Spinal cord (tissue), 10 donors: Measurements from ENCODE around the gene STARD3NL. TPM values are rescaled to one million over a fixed set of nuclear protein-coding genes. Genes with fewer than 3 reads are reported as not detected.

Experiments used
- DNase-seq, 6 donors: peaks; one replicate each; pipeline versions ENCODE4 v3.0.0 to v3.0.0-alpha.2; 2013 to 2015; ENCODE audit warnings: low spot score in 6 of 6, low read depth in 4 of 6
- H3K27ac ChIP-seq: one replicate; pipeline ENCODE4 v1.5.1; 2013; ENCODE audit warnings: low read depth, low read length, control low read depth
- H3K27me3 ChIP-seq: one replicate; pipeline ENCODE4 v1.6.1; 2013; ENCODE audit warnings: low read length; ENCODE audit not compliant: control insufficient read depth, insufficient read depth
- H3K36me3 ChIP-seq: one replicate; pipeline ENCODE4 v1.6.1; 2013; ENCODE audit warnings: low read length; ENCODE audit not compliant: control insufficient read depth, insufficient read depth
- H3K4me1 ChIP-seq: one replicate; pipeline ENCODE4 v1.6.1; 2013; ENCODE audit warnings: low read length; ENCODE audit not compliant: control insufficient read depth, insufficient read depth
- H3K4me3 ChIP-seq: one replicate; pipeline ENCODE4 v1.5.1; 2013; ENCODE audit warnings: low read depth, low read length, control low read depth
- H3K9me3 ChIP-seq: one replicate; pipeline ENCODE4 v1.6.1; 2013; ENCODE audit warnings: low read length; ENCODE audit not compliant: control insufficient read depth, insufficient read depth
- WGBS: methylation state at CpG from one replicate; pipeline ENCODE4 v1.1.5; 2013; ENCODE audit warnings: missing lambda C conversion rate; ENCODE audit not compliant: insufficient coverage; 5-methylcytosine and 5-hydroxymethylcytosine counted together
- long read RNA-seq, 4 donors: transcript quantifications; one replicate each; lab custom pipeline, GENCODE V29; 2026
- polyA plus RNA-seq, 2 donors: library from polyadenylated mRNA; unstranded; fragments of 120-200 nt; gene quantifications; one replicate each; pipeline ENCODE4 v1.2.1, GENCODE V29; 2013; ENCODE audit not compliant: insufficient read length in 2 of 2
- total RNA-seq, 2 donors: library from RNA; depleted of rRNA in 1 of 2; stranded (reverse); fragments of 120-200 nt in 1 of 2; fragments of >200 nt in 1 of 2; gene quantifications; one replicate each; pipeline versions ENCODE4 v1.2.3 to v1.2.4, GENCODE V29; 2013 to 2014
- donor health status: healthy.

The STARD3NL gene
- total RNA-seq (10 to 100 TPM; 79.7 to 99.0 TPM), polyA plus RNA-seq (100 to 1,000 TPM in 1 of 2 donors, 10 to 100 TPM in 1; 96.7 to 111 TPM)
- long read RNA-seq, donor 1, transcript STARD3NL-201 (9 exons, 1,728 nt), result major isoform, 54 of 73 reads
- long read RNA-seq, donor 1, partial matches to known transcripts, result 12 of 73 reads
- long read RNA-seq, donor 1, other reads (novel, unspliced or antisense), result 0 of 73 reads
- long read RNA-seq, donor 2, transcript STARD3NL-201 (9 exons, 1,728 nt), result major isoform, 21 of 32 reads
- long read RNA-seq, donor 2, partial matches to known transcripts, result 6 of 32 reads
- long read RNA-seq, donor 2, other reads (novel, unspliced or antisense), result 0 of 32 reads
- long read RNA-seq, donor 3, transcript STARD3NL-201 (9 exons, 1,728 nt), result major isoform, 21 of 28 reads
- long read RNA-seq, donor 3, transcript STARD3NL-204 (8 exons, 1,341 nt), result minor isoform, 5 of 28 reads
- long read RNA-seq, donor 3, partial matches to known transcripts, result 0 of 28 reads
- long read RNA-seq, donor 3, other reads (novel, unspliced or antisense), result 0 of 28 reads
- long read RNA-seq, donor 4, transcript STARD3NL-201 (9 exons, 1,728 nt), result major isoform, 31 of 33 reads
- long read RNA-seq, donor 4, partial matches to known transcripts, result 0 of 33 reads
- long read RNA-seq, donor 4, other reads (novel, unspliced or antisense), result 0 of 33 reads

GRCh38 chr7:38178004-38178694 lies at the start of gene STARD3NL:
STARD3NL (plus strand) TSS chr7:38178245; CDS start chr7:38207505, 29,260 bp downstream.
- peaks cover 3% of the 10 kb centered on the region for H3K4me1 ChIP-seq

GRCh38 chr7:38129162-38129561 lies 48.9 kb upstream of the STARD3NL start:
- Histone ChIP-seq H3K9me3 (no peaks in the 10 kb centered on the region), H3K4me1 (no peaks in the 10 kb centered on the region), H3K27me3 (no peaks in the 10 kb centered on the region), H3K4me3 (no peak overlapping the region), H3K27ac (no peak overlapping the region), H3K36me3 (no peaks in the 10 kb centered on the region)
- WGBS, result 100% methylated on average over 1 of the region's 3 CpGs
- no peak for DNase-seq

More at GRCh38 chr7:38178004-38178694, at the start of gene STARD3NL:
- peak; percentile 100 for DNase-seq
- no peaks in the 10 kb centered on the region for H3K9me3 ChIP-seq
- peak within 1 kb of the TSS; percentile 94 for H3K4me3 ChIP-seq
- no peaks in the 10 kb centered on the region for H3K36me3 ChIP-seq
- H3K27me3 ChIP-seq, result no peaks in the 10 kb centered on the region
- peak within 1 kb of the TSS; percentile 97 for H3K27ac ChIP-seq
- 0% methylated on average over 50 of the region's 51 CpGs for WGBS

GRCh38 chr7:38129579-38129978 lies 48.5 kb upstream of the STARD3NL start:
- no peak overlapping the region for H3K4me3 ChIP-seq
- no peak for DNase-seq
- no peaks in the 10 kb centered on the region for H3K4me1 ChIP-seq
- WGBS, result 73% methylated on average over 2 of the region's 2 CpGs
- no peak overlapping the region for H3K27ac ChIP-seq
- H3K27me3 ChIP-seq, result no peaks in the 10 kb centered on the region
- no peaks in the 10 kb centered on the region for H3K36me3 ChIP-seq
- H3K9me3 ChIP-seq, result no peaks in the 10 kb centered on the region

- Histone ChIP-seq H3K4me3 (no peak overlapping the region), H3K36me3 (no peaks in the 10 kb centered on the region), H3K27me3 (no peaks in the 10 kb centered on the region), H3K4me1 (no peaks in the 10 kb centered on the region), H3K27ac (no peak overlapping the region), H3K9me3 (no peaks in the 10 kb centered on the region)
- WGBS, result no CpG with 5 or more reads among the region's 2 CpGs
- DNase-seq, result peak in 1 of 6 donors; percentile 61
These were observed 39.9 kb upstream of the STARD3NL start for GRCh38 chr7:38138171-38138570.

- 90% methylated on average over 1 of the region's 2 CpGs for WGBS
- H3K4me1 ChIP-seq, result no peaks in the 10 kb centered on the region
- DNase-seq, result no peak
- H3K27me3 ChIP-seq, result no peaks in the 10 kb centered on the region
- no peaks in the 10 kb centered on the region for H3K9me3 ChIP-seq
- H3K4me3 ChIP-seq, result no peak overlapping the region
- no peak overlapping the region for H3K27ac ChIP-seq
- no peaks in the 10 kb centered on the region for H3K36me3 ChIP-seq
These were observed 36.9 kb upstream of the STARD3NL start for GRCh38 chr7:38141187-38141586.

- H3K36me3 ChIP-seq, result no peaks in the 10 kb centered on the region
- H3K9me3 ChIP-seq, result no peaks in the 10 kb centered on the region
- H3K4me1 ChIP-seq, result no peaks in the 10 kb centered on the region
- WGBS, result no CpG with 5 or more reads among the region's 3 CpGs
- no peak overlapping the region for H3K4me3 ChIP-seq
- DNase-seq, result no peak
- no peaks in the 10 kb centered on the region for H3K27me3 ChIP-seq
- no peak overlapping the region for H3K27ac ChIP-seq
These were observed 35.3 kb upstream of the STARD3NL start for GRCh38 chr7:38142736-38143135.

- no peak for DNase-seq
- H3K36me3 ChIP-seq, result no peaks in the 10 kb centered on the region
- H3K27ac ChIP-seq, result no peak overlapping the region
- no peak overlapping the region for H3K4me3 ChIP-seq
- H3K27me3 ChIP-seq, result no peaks in the 10 kb centered on the region
- no peaks in the 10 kb centered on the region for H3K4me1 ChIP-seq
- 80% methylated on average over 1 of the region's 2 CpGs for WGBS
- H3K9me3 ChIP-seq, result no peaks in the 10 kb centered on the region
These were observed 31.0 kb upstream of the STARD3NL start for GRCh38 chr7:38147005-38147404.

- Histone ChIP-seq H3K27me3 (no peaks in the 10 kb centered on the region), H3K27ac (no peak overlapping the region), H3K36me3 (no peaks in the 10 kb centered on the region), H3K9me3 (no peaks in the 10 kb centered on the region), H3K4me3 (no peak overlapping the region), H3K4me1 (no peaks in the 10 kb centered on the region)
- no CpG with 5 or more reads among the region's 2 CpGs for WGBS
- no peak for DNase-seq
These were observed 26.5 kb upstream of the STARD3NL start for GRCh38 chr7:38151556-38151955.

GRCh38 chr7:38153515-38153914 lies 24.5 kb upstream of the STARD3NL start:
- Histone ChIP-seq H3K27me3 (no peaks in the 10 kb centered on the region), H3K4me1 (no peaks in the 10 kb centered on the region), H3K4me3 (no peak overlapping the region), H3K36me3 (no peaks in the 10 kb centered on the region), H3K9me3 (no peaks in the 10 kb centered on the region), H3K27ac (no peak overlapping the region)
- no CpG with 5 or more reads among the region's 1 CpG for WGBS
- no peak for DNase-seq
